NCI-H526 (cell line): ENCODE measurements around the gene SNX8.

Experiments
- DNase-seq, 2 experiments: peaks; one replicate each; lab custom pipeline; 2025; lab: John Stamatoyannopoulos, UW

SNX8 gene

DNA sequence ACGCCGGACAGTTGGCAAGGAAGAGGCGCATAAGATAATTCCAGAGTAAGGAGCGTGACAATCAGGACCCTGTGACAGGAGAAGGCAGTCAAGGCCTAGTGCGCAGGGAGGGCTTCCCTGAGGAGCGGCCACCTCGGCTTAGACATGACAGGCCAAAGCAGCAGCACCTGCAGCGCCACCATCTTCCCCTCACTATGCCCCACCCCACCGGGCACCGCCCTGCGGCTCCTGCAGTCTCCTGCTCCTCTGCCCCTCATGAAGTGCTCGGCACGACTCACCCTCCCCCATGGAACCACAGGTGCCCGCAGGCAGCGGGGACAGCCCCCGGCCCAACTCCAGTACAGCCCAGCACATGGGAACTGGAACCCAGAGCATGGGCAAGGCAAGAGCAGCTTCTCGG is 93.3 kb downstream of the SNX8 start:
- no peak for DNase-seq

DNA sequence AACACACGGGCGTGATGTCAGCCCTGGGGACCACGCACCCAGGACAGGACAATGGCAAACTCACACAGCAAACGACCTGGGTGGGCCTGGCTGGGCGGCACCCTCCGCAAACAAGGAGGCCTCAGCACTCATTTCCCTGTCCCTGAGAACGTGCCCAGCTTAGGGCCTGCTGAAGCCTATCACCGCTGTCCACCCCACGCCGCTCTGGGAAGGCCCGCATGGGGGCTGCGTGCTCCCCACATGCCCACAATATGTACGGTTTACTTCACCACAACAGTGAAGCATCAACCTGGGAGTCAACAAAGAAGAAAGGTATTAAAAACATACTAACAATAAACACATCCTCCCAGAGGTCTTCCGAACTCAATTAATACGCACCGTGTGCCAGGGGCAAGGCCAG is 93.7 kb downstream of the SNX8 start:
- no peak for DNase-seq

DNA sequence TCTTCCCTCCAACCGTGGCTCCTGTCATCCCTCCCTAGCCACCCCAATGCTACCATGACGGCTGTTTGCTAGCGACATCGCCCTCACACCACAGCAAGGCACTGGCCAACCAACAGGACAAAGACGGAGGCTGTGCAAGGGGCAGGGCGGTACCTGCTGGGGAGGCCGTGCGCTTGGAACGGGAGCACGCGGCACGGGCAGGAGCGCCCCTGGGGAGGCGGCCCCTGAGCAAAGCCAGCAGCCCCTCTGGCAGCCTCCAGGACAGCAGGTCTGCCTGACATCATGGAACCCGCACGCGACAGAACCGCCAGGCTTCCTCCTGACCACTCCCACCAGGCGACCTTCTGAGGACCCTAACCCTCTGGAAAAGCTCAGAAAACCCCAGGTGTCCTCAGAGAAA is 94.2 kb downstream of the SNX8 start:
- DNase-seq, result no peak

GRCh38 chr7:2219606-2220005 is 94.6 kb downstream of the SNX8 start:
- no peak for DNase-seq

DNA sequence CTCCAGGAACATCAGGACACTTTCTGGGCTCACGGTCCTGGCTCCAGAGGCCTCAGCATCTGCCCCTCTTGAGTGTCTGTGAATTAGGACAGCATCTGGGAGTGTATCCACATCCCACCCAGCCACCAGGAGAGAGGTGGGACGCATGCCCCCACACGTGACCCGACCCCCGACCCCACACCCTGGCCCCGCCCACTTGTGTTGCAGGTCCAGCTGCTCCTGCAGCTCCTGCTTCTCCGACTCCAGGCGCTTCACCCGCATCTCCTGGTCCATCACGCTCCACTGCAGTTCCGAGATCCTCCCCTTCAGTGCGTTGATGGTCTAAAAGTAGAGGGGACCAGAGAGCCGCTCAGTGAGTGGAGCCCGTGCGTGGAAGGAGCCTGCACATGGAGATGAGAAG is 95.1 kb downstream of the SNX8 start:
- no peak for DNase-seq

DNA sequence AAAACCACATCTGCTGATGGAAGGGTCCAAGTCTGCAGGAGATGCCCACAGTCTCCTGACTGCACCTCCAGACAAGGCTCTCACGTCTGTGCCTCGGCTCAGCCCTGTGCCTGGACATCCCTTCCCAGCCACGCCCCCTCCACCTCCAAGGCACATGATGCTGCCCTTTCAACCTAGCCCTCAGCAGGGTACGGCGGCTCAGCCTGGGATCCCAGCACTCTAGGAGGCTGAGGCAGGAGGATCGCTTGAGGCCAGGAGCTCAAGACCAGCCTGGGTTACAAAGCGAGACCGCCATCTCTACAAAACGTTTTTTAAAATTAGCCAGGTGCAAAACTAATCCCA is 95.8 kb downstream of the SNX8 start:
- DNase-seq, result no peak

DNA sequence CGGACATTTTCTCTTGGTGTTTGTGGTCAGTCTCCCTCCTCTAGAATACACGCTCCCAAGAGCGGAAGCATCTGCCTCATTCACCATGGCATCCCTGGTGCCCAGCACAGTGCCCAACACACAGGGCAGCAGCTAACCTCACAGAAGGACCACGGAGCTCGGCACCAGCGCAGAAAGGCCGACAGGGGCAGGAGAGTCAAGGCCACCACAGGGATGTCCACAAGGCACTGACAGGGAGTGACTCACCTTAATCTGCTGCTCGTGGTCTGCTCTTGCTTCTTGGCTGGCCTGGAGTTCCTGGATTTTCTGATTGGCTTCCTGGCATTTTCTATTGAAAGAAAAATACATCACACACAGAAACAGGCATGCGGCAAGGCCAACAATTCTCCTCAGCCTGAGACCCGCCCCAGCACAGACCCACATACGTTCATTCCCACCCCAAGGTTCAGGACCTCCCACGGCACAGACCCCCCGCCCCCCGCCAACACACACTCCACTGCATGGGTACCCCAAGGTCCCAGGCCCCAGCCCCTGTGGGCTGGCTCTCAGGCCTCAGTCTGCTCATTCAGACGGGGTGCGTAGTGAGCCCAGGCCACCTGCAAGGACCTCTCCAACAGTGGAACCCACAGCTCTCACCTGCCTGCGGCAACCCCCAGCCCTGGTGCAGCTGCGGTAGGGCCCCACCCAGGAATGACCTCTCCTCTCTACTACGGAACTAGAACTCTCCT is 96.4 kb downstream of the SNX8 start:
- DNase-seq, result no peak

- DNase-seq, result no peak
Observed at GRCh38 chr7:2217206-2217605, 97.0 kb downstream of the SNX8 start.

DNA sequence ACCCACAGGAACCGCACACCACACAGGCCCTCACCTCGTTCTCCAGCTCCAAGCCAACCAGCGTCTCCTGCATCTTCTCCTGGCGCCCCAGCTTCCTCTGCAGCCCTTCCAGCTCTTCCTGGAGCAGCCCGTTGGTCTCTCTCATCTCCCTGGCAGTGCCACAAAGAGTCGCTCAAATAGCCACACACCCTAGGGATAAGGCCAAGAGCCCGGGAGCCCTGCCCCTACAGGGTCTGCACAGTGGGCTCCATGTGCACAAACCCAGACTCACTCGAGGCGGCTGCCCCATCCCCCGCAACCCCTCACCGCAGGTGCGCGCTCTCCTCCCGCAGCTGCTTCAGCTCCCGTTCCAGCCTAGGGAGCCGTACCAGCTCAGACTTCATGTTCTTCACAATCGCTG is 98.4 kb downstream of the SNX8 start:
- DNase-seq, result no peak

GRCh38 chr7:2214636-2215035 is 99.6 kb downstream of the SNX8 start:
- DNase-seq, result no peak

GRCh38 chr7:2213551-2214215 is 100.6 kb downstream of the SNX8 start:
- DNase-seq, result peak in 1 of 2 experiments; percentile 11

- no peak for DNase-seq
Observed at GRCh38 chr7:2212906-2213305, 101.3 kb downstream of the SNX8 start.

DNA sequence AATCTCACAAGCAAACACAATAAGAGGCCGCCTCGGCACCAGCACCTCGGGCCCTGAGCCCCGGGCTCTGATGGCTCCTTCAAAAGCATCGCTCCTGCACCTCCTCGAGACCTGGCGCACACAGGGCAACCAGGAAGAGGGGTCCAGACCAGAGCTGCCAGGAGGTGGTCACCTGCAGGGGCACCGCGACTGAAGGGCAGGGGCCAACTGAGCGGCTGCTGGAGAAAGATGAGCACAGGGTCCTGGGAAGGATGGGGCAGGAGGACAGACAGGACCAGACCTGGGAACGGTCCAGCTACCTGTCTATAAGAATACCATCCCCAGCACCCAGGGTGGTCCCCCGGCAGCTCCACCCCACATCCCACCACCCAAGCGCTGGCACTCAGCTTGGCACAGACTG is 102.3 kb downstream of the SNX8 start:
- no peak for DNase-seq

GRCh38 chr7:2211259-2211880 is 102.9 kb downstream of the SNX8 start:
- no peak for DNase-seq

- DNase-seq, result no peak
Observed at GRCh38 chr7:2210551-2211258, 103.5 kb downstream of the SNX8 start.

- no peak for DNase-seq
Observed at GRCh38 chr7:2209961-2210323, 104.3 kb downstream of the SNX8 start.

DNA sequence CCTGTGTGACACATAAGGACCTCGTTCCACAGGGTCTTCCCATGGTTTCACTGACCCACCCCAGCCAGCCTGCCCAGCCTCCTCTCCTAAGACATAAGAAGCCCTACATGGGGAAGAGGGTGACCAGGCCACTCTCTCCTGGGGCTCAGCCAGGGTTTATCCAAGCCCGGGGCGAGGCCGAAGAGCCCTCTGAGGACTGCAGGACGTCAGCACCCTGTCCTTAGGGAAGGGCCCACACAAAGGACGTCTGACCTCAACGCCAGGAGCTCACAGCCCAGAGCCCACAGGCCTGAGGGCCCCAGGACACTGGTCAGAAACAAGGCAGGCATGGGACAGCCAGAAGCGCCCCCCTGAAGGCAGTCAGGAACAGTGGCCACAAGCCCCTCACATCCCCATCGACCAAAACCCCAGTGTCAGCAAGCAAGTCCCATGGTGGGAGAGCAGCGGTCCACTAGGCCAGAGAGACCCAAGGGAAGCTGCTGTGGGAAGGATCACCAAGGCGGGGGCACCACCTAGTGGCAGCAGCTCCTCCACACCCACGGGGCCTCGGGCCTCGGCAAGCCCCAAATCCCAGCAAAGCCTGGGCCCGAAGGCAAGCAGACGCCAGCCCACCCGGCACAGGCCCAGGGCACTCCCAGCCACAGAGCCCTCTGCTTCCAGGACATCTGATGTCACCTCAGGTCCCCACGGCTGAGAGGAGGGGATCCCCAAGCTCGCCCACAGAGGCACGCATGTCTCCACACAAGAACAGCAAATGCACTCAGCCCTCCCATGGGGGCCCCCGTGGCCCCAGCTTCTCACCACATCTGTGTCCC is 104.9 kb downstream of the SNX8 start:
- peak in 1 of 2 experiments; percentile 65 for DNase-seq

GRCh38 chr7:2208712-2209111 is 105.5 kb downstream of the SNX8 start:
- no peak for DNase-seq

DNA sequence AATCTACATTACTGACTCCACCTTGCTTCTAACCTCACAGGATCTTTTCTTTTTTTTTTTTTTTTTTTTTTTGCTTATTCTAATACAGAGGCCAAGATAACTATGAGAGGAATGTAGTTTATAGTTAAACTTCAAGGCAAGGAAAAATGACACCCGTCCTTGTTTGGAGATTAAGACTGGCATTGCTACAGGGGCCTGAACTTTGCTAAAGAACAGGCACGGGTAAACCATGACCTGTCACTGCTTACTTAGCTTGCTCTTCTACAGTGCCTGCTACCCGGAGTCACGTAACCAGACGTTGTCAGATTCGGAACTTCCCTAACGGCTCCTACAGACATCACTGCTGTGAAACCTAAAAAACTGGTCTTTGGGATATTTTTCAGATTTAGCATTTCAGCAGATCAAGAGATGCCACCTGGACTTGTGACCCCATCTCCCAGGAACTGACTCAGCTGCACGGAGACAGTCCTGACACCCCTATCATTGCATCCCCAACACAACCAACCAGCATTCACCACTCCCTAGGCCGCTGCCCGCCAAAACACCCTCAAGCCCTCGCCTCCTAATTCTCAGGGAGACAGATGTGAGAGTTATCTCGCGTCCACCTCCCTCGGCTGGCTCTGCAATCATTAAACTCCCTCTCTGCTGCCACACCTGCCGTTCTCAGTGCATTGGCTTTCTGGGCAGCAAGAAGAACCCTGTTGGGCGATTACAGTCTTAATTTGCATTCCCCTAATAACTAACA is 109.0 kb downstream of the SNX8 start:
- DNase-seq, result no peak

- no peak for DNase-seq
Observed at GRCh38 chr7:2204446-2204845, 109.8 kb downstream of the SNX8 start.

- DNase-seq, result no peak
Observed at GRCh38 chr7:2203766-2204300, 110.4 kb downstream of the SNX8 start.
